GM21825 (cell line): Measurements from ENCODE around the gene KCNV2.
A peak's percentile ranks its signal among the peaks of the same experiment; 100 is the strongest.

Source experiments
- ATAC-seq: cut with Tn5 transposase; IDR thresholded peaks from one replicate; pipeline ENCODE4 v1.9.1; 2021; ENCODE audit warnings: mild to moderate bottlenecking, moderate library complexity; ENCODE audit not compliant: unreplicated experiment

KCNV2 gene

GRCh38 chr9:2718698-2719033 lies 1.4 kb downstream of the KCNV2 start:
- no peak for ATAC-seq

GRCh38 chr9:2720179-2720654 lies 2.9 kb downstream of the KCNV2 start:
- no peak for ATAC-seq

DNA sequence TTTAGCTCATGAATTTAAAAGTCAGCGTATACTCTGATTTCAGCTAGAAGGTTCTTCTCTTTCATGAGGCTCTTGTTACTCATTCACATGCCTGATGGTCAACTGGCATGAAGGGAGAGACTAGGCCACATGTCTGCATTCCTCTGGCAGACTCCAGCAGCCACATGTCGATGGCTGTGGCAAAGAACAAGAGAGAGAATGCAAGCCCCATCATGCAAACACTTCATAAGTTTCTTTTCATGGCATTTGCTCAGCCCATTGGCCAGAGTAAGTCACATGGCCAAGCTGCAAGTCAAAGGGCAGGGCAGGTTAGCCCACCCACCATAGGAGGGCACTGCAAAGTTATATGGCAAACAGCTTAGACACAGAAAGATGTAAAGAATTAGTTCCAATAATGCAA lies 5.4 kb downstream of the KCNV2 start:
- ATAC-seq = no peak

DNA sequence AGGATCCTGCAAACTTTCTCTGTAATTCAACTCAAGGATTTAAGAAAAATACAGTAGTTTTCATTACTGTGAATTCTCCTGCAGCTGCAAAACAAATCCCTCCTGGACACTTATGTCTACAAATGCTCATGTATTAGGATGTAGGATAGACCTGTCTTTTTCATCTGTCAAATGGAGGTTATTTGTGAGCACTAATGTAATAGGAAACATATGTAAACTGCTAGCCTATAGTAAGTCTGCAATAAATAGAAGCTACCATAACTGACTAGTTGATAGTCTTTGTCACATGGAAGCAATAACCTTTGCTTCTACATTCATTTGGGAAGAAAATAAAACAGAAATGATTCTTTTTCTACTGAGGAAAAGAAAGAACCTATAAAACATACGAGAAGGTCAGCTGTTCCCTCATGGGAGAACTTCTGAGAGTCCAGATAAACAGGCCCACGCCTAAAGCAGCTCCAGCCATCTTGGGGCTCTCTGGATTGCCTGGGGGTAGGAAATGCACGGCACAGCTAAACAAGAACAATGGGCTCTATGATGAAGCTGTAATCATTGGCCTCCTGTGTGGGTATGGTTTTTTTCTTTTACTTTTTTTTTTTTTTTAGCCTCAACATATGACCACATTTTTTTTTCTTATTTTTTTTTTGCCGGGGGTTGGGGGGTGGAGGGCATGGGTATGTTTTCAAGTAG lies 6.2 kb downstream of the KCNV2 start:
- ATAC-seq = no peak

- ATAC-seq = no peak
Observed at GRCh38 chr9:2725126-2725525, 7.8 kb downstream of the KCNV2 start.

- no peak for ATAC-seq
Observed at GRCh38 chr9:2725898-2726649, 8.8 kb downstream of the KCNV2 start.

DNA sequence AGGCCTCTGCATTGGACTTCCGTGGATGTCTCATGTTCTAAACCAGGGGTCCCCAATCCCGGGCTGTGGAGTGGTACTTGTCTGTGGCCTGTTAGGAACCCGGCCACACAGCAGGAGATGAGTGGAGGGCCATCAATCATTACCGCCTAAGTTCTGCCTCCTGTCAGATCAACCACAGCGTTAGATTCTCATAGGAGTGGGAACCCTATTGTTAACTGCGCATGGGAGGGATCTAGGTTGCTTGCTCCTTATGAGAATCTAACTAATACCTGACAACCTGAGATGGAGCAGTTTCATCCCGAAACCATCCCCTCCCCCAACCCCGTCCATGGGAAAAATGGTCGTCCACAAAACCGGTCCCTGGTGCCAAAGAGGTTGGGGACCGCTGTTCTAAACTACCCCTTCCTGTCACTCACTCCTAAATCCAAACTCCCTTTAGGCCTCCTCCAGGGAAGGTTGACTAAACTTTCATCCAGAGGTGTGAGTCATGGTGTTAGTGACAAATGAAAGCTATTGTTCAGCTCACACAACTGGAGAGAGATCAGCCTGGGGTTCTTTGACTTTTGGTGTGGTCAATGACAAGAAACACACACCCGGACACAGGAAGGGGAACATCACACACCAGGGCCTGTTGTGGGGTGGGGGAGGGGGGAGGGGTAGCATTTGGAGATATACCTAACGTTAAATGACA lies 9.5 kb downstream of the KCNV2 start:
- no peak for ATAC-seq

- ATAC-seq = no peak
Observed at GRCh38 chr9:2727374-2727773, 10.1 kb downstream of the KCNV2 start.

- peak; percentile 75 for ATAC-seq
Observed at GRCh38 chr9:2727966-2728613, 10.8 kb downstream of the KCNV2 start.

DNA sequence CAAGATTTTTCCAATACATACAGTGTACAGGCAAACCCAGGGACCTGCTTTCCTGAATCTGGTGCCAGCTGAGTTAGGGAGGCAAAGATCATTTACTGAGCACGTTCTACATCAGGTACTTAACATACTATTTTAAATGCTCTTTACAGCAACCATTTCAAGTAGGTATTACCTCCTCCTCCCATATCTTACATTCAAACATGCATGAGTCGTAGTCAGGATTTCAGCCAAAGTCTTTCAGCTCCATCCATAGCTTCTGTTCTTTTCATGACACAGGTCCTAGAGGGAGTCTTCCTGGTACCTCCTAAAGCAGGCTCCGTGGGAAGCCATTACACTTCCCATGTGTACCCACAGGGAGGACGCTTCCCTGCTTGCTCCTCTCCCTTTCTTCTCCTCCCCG lies 11.7 kb downstream of the KCNV2 start:
- no peak for ATAC-seq

DNA sequence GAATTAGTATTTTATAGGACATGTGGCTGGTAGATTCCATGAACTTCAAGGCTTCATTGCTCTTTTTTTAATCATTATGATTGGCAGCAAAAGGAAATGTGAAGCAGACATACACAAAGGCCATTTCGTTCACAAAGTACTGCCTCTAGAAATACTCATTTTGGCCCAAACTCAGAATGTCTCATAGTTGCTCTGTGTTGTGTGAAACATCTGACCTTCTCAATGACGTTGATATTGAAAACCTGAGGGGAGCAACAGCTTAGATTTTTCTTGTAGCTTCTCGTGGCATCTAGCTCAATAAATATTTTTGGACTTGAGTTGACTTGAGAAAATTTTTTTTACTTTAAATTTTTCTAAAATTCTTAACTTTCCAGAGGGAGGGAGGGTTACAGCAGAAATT lies 12.4 kb downstream of the KCNV2 start:
- ATAC-seq = no peak

GRCh38 chr9:2730971-2731370 lies 13.7 kb downstream of the KCNV2 start:
- ATAC-seq = no peak

DNA sequence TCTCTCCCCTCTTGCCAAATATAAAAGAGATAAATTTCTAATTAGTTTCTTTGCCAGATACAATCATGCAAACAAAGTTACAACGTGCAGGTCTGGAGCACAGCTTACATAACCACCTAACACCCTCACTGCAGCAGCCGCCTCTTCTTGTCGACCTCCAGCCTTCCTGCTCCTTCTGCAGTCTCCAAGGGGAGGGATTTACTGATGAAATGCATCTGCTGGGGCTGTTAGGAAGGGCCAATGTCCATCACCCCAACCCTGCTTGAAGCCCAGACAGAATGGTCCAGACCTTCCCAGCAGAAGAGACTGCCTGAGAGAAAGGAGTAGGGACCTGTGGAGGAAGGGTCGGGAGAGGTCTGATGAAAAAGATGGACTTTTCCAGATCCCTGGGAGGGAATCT lies 15.2 kb downstream of the KCNV2 start:
- no peak for ATAC-seq

DNA sequence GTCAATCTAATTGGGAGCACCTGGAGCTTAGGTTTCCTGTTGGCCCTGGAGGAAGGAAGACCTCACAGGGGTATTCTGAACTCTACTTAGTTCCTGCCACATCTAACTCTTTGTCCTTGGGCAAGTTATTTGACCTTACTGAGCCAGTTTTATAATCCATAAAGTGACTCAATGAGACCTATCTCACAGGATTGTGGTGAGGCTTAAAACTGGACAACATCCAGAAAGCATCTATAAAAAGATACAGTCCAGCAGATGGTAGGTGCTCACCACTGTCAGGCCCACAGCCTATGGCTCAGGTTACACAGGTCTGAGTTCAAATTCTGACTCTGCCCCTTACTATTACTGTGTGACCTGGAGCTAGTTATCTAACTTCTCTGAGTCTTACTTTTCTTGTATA lies 23.3 kb downstream of the KCNV2 start:
- ATAC-seq = no peak

- ATAC-seq = no peak
Observed at GRCh38 chr9:2741441-2742158, 24.3 kb downstream of the KCNV2 start.

- ATAC-seq = no peak
Observed at GRCh38 chr9:2742214-2742613, 24.9 kb downstream of the KCNV2 start.

GRCh38 chr9:2743937-2744529 lies 26.7 kb downstream of the KCNV2 start:
- no peak for ATAC-seq

GRCh38 chr9:2745560-2746380 lies 28.5 kb downstream of the KCNV2 start:
- ATAC-seq = no peak

GRCh38 chr9:2749485-2749884 lies 32.2 kb downstream of the KCNV2 start:
- no peak for ATAC-seq

DNA sequence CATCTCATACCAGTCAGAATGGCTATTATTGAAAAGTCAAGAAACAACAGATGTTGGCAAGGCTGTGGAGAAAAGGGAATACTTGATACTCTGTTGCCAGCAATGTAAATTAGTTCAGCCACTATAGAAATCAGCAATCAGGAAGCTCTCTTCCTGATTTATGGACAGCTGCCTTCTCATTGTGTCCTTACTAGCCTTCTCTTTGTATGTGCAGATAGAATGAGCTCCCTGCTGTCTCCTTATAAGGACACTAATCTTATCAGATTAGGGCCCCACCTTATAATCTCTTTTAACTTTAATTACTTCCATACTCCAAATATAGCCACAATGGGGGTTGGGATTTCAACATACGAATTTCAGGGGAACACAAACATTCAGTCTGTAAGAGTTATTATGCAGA lies 38.0 kb downstream of the KCNV2 start:
- ATAC-seq = no peak
